Measurements from ENCODE around the gene COA3.
A peak's percentile ranks its signal among the peaks of the same experiment; 100 is the strongest.

DNA sequence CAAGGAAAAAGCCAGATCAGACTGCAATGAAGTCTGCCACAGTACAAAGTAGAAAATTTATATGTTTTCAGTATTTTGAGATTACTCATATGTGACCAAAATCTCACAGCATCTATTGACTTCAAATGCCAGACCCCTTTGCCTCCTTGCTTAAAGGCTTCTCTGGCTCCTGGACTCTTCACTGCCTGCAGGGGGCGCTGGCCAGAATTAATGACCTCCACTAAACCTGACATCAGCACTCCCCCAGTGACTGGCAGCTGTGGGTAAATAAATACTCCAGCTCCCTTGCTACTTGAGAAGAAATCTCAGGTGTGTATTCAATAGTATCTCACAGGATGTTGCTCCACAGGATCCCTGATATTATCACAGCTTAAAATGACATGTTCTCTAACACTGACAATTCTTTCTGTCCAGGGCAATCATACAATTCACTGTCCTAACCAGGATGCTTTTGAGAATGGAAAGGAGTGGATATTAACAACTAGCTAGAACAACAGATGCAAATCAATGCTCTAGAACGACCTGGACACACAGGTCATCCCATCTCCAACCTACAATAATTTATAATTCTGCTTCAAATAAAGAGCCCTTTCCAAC is 21.5 kb upstream of the COA3 start:
- TF ChIP-seq, protein P1, sequence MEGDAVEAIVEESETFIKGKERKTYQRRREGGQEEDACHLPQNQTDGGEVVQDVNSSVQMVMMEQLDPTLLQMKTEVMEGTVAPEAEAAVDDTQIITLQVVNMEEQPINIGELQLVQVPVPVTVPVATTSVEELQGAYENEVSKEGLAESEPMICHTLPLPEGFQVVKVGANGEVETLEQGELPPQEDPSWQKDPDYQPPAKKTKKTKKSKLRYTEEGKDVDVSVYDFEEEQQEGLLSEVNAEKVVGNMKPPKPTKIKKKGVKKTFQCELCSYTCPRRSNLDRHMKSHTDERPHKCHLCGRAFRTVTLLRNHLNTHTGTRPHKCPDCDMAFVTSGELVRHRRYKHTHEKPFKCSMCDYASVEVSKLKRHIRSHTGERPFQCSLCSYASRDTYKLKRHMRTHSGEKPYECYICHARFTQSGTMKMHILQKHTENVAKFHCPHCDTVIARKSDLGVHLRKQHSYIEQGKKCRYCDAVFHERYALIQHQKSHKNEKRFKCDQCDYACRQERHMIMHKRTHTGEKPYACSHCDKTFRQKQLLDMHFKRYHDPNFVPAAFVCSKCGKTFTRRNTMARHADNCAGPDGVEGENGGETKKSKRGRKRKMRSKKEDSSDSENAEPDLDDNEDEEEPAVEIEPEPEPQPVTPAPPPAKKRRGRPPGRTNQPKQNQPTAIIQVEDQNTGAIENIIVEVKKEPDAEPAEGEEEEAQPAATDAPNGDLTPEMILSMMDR (IDR thresholded peaks at IDR 0.05; ENCODE audit: low read depth, low read length, missing input control): peak; percentile 53
- TF ChIP-seq, protein P2, sequence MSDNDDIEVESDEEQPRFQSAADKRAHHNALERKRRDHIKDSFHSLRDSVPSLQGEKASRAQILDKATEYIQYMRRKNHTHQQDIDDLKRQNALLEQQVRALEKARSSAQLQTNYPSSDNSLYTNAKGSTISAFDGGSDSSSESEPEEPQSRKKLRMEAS (IDR thresholded peaks at IDR 0.05): no peak
- TF ChIP-seq YY1 (IDR thresholded peaks at IDR 0.05) (no peak), JUND (IDR thresholded peaks at IDR 0.05) (no peak), HNF4G (IDR thresholded peaks at IDR 0.05) (no peak), TAF1 (conservative IDR thresholded peaks at IDR 0.05) (no peak), SP1 (IDR thresholded peaks at IDR 0.05) (no peak), EGR1 (IDR thresholded peaks at IDR 0.05; ENCODE audit: low read depth in 2 of 2) (no peak)
- TF ChIP-seq, protein P3, sequence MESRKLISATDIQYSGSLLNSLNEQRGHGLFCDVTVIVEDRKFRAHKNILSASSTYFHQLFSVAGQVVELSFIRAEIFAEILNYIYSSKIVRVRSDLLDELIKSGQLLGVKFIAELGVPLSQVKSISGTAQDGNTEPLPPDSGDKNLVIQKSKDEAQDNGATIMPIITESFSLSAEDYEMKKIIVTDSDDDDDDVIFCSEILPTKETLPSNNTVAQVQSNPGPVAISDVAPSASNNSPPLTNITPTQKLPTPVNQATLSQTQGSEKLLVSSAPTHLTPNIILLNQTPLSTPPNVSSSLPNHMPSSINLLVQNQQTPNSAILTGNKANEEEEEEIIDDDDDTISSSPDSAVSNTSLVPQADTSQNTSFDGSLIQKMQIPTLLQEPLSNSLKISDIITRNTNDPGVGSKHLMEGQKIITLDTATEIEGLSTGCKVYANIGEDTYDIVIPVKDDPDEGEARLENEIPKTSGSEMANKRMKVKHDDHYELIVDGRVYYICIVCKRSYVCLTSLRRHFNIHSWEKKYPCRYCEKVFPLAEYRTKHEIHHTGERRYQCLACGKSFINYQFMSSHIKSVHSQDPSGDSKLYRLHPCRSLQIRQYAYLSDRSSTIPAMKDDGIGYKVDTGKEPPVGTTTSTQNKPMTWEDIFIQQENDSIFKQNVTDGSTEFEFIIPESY (IDR thresholded peaks at IDR 0.05): no peak
- TF ChIP-seq, protein P4, sequence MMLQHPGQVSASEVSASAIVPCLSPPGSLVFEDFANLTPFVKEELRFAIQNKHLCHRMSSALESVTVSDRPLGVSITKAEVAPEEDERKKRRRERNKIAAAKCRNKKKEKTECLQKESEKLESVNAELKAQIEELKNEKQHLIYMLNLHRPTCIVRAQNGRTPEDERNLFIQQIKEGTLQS (IDR thresholded peaks at IDR 0.05): no peak
